IMR-90 (cell line): ENCODE data around the gene GRB10. TPM values are rescaled to one million over a fixed set of nuclear protein-coding genes. Genes with fewer than 3 reads are reported as not detected.

Source experiments
- ATAC-seq: fragments of 200-7000 bp; cut with Tn5 transposase; 2 replicates; pipeline ENCODE4 v1.9.1; 2020; ENCODE audit warnings: low read depth, mild to moderate bottlenecking, moderate library complexity
- BruUV-seq: library from RNA; stranded (reverse); fragments of 400-500 nt; replicated peaks from 2 replicates; lab custom pipeline; 2021; lab: Mats Ljungman, UMichigan
- CTCF ChIA-PET: fragments of 300-600 bp; formaldehyde crosslinking; extraction: SDS; loops from one replicate; lab custom pipeline; 2021; ENCODE audit warnings: antibody characterized with exemption; lab: Yijun Ruan, JAX
- POLR2A ChIA-PET: fragments of 300-600 bp; sonication (Branson Sonifier 250); formaldehyde crosslinking; loops from one replicate; lab custom pipeline; 2022; ENCODE audit warnings: antibody characterized with exemption; ENCODE audit not compliant: unreplicated experiment; lab: Charles Lee
- DNase-seq: peaks from one replicate; pipeline ENCODE4 v3.0.0; 2013
- H2AFZ ChIP-seq: replicated peaks from 2 replicates; pipeline ENCODE3; 2013; ENCODE audit warnings: low read length, mild to moderate bottlenecking; ENCODE audit not compliant: poor library complexity
- H2AK5ac ChIP-seq: 2 replicates; pipeline ENCODE4 v1.6.1; 2013; ENCODE audit warnings: low read depth, low read length, inconsistent platforms
- H2AK9ac ChIP-seq: replicated peaks from 2 replicates; pipeline ENCODE3; 2013; ENCODE audit warnings: mild to moderate bottlenecking, low read depth, low read length, moderate library complexity; ENCODE audit not compliant: poor library complexity
- H2BK120ac ChIP-seq: 2 replicates; pipeline ENCODE4 v1.6.1; 2013; ENCODE audit warnings: low read depth, low read length, inconsistent platforms
- H2BK15ac ChIP-seq: 3 replicates; pipeline ENCODE4 v1.6.1; 2013; ENCODE audit warnings: low read depth, low read length, inconsistent platforms
- H2BK20ac ChIP-seq: 2 replicates; pipeline ENCODE4 v1.6.1; 2013; ENCODE audit warnings: low read depth, mild to moderate bottlenecking, inconsistent platforms, low read length, moderate library complexity
- H2BK5ac ChIP-seq: 2 replicates; pipeline ENCODE4 v1.6.1; 2013; ENCODE audit warnings: mild to moderate bottlenecking, low read depth, low read length, inconsistent platforms; ENCODE audit not compliant: poor library complexity, severe bottlenecking
- H3K14ac ChIP-seq: replicated peaks from 2 replicates; pipeline ENCODE4 v1.6.1; 2013; ENCODE audit warnings: low read depth, low read length, inconsistent platforms
- H3K18ac ChIP-seq: 2 replicates; pipeline ENCODE4 v1.6.1; 2013; ENCODE audit warnings: low read depth, low read length, control low read depth
- H3K23ac ChIP-seq: 2 replicates; pipeline ENCODE4 v1.6.1; 2013; ENCODE audit warnings: low read depth, low read length, inconsistent platforms
- H3K27ac ChIP-seq: 2 replicates; pipeline ENCODE4 v1.5.1; 2013; ENCODE audit warnings: mild to moderate bottlenecking, control low read depth, low read length; ENCODE audit not compliant: insufficient read depth
- H3K27me3 ChIP-seq: 2 replicates; pipeline ENCODE4 v1.6.1; 2013; ENCODE audit warnings: low read length; ENCODE audit not compliant: control insufficient read depth, insufficient read depth
- H3K36me3 ChIP-seq: 2 replicates; pipeline ENCODE4 v1.6.1; 2013; ENCODE audit warnings: low read length, mixed read lengths; ENCODE audit not compliant: control insufficient read depth, insufficient read depth
- H3K4ac ChIP-seq: 2 replicates; pipeline ENCODE4 v1.6.1; 2013; ENCODE audit warnings: low read depth, low read length, inconsistent platforms
- H3K4me1 ChIP-seq: 2 replicates; pipeline ENCODE4 v1.6.1; 2013; ENCODE audit warnings: low read length, mixed read lengths; ENCODE audit not compliant: control insufficient read depth, insufficient read depth
- H3K4me2 ChIP-seq: 2 replicates; pipeline ENCODE4 v1.6.1; 2013; ENCODE audit warnings: low read depth, mild to moderate bottlenecking, control low read depth, low read length, moderate library complexity
- H3K4me3 ChIP-seq: 2 replicates; pipeline ENCODE4 v1.5.1; 2013; ENCODE audit warnings: low read depth, mild to moderate bottlenecking, control low read depth, low read length, moderate library complexity; ENCODE audit not compliant: insufficient read depth
- H3K56ac ChIP-seq: 2 replicates; pipeline ENCODE4 v1.6.1; 2013; ENCODE audit warnings: low read length, inconsistent platforms; ENCODE audit not compliant: insufficient read depth; ENCODE audit errors: extremely low read depth
- H3K79me1 ChIP-seq, 2 experiments: 2 replicates each; pipeline ENCODE4 v1.6.1; 2013; ENCODE audit warnings: low read length in 2 of 2, inconsistent platforms in 1 of 2, low read depth in 1 of 2
- H3K9ac ChIP-seq: 2 replicates; pipeline ENCODE4 v1.6.1; 2013; ENCODE audit warnings: low read depth, low read length, control low read depth
- H3K9me1 ChIP-seq: 2 replicates; pipeline ENCODE4 v1.6.1; 2013; ENCODE audit warnings: low read length, inconsistent platforms; ENCODE audit not compliant: insufficient read depth
- H3K9me3 ChIP-seq: 2 replicates; pipeline ENCODE4 v1.6.1; 2013; ENCODE audit warnings: low read length; ENCODE audit not compliant: control insufficient read depth, insufficient read depth
- H4K20me1 ChIP-seq: 2 replicates; pipeline ENCODE4 v1.6.1; 2013; ENCODE audit warnings: low read length, inconsistent platforms; ENCODE audit not compliant: insufficient read depth
- H4K5ac ChIP-seq: 2 replicates; pipeline ENCODE4 v1.6.1; 2013; ENCODE audit warnings: mild to moderate bottlenecking, low read depth, low read length, control low read depth
- H4K8ac ChIP-seq, 2 experiments: 2 replicates each; pipeline ENCODE4 v1.6.1; 2013; ENCODE audit warnings: low read depth in 2 of 2, low read length in 2 of 2, control low read depth in 1 of 2, inconsistent platforms in 1 of 2
- H4K91ac ChIP-seq: 2 replicates; pipeline ENCODE4 v1.6.1; 2013; ENCODE audit warnings: low read depth, low read length, inconsistent platforms; ENCODE audit not compliant: insufficient read depth
- BHLHE40 ChIP-seq: fragments of 150-350 bp; IDR thresholded peaks from 2 replicates; pipeline ENCODE4 v1.6.1; 2016; ENCODE audit warnings: mild to moderate bottlenecking, low read depth, low read length
- CEBPB ChIP-seq: IDR thresholded peaks from 2 replicates; pipeline ENCODE4 v1.6.1; 2012; ENCODE audit warnings: low read depth, low read length, improper control_type of control experiment
- CHD1 ChIP-seq: IDR thresholded peaks from 2 replicates; pipeline ENCODE4 v1.6.1; 2012; ENCODE audit warnings: low read depth, low read length, improper control_type of control experiment
- CTCF ChIP-seq: conservative IDR thresholded peaks from 2 replicates; pipeline ENCODE4 v1.5.1; 2012; ENCODE audit warnings: mild to moderate bottlenecking, low read depth, low read length, improper control_type of control experiment
- ELK1 ChIP-seq: fragments of 150-350 bp; IDR thresholded peaks from 2 replicates; pipeline ENCODE4 v1.6.1; 2016; ENCODE audit warnings: low read depth, mild to moderate bottlenecking, low read length, moderate library complexity, borderline replicate concordance
- FOS ChIP-seq: fragments of 150-350 bp; IDR thresholded peaks from 2 replicates; pipeline ENCODE4 v1.6.1; 2016; ENCODE audit warnings: low read depth, low read length
- MAFK ChIP-seq: IDR thresholded peaks from 2 replicates; pipeline ENCODE4 v1.6.1; 2012; ENCODE audit warnings: low read depth, low read length, improper control_type of control experiment
- MAZ ChIP-seq: IDR thresholded peaks from 2 replicates; pipeline ENCODE4 v1.6.1; 2012; ENCODE audit warnings: low read depth, mild to moderate bottlenecking, low read length, improper control_type of control experiment, moderate library complexity, borderline replicate concordance
- MXI1 ChIP-seq: IDR thresholded peaks from 2 replicates; pipeline ENCODE4 v1.6.1; 2012; ENCODE audit warnings: low read depth, mild to moderate bottlenecking, low read length, moderate library complexity, borderline replicate concordance
- NFE2L2 ChIP-seq: fragments of 150-350 bp; IDR thresholded peaks from 2 replicates; pipeline ENCODE4 v1.6.1; 2016; ENCODE audit warnings: low read depth, mild to moderate bottlenecking, low read length
- POLR2A ChIP-seq: IDR thresholded peaks from 2 replicates; pipeline ENCODE4 v1.6.1; 2012; ENCODE audit warnings: mild to moderate bottlenecking, low read depth, low read length
- RAD21 ChIP-seq: IDR thresholded peaks from 2 replicates; pipeline ENCODE4 v1.6.1; 2012; ENCODE audit warnings: low read length, improper control_type of control experiment
- RCOR1 ChIP-seq: IDR thresholded peaks from 2 replicates; pipeline ENCODE4 v1.6.1; 2012; ENCODE audit warnings: mild to moderate bottlenecking, low read length, improper control_type of control experiment; ENCODE audit not compliant: insufficient replicate concordance
- RFX5 ChIP-seq: IDR thresholded peaks from 2 replicates; pipeline ENCODE4 v1.8.0; 2012; ENCODE audit warnings: low read depth, mild to moderate bottlenecking, low read length, moderate library complexity
- SMC3 ChIP-seq: fragments of 150-350 bp; IDR thresholded peaks from 2 replicates; pipeline ENCODE4 v1.6.1; 2016; ENCODE audit warnings: low read depth, mild to moderate bottlenecking, antibody characterized with exemption, low read length, moderate library complexity
- USF2 ChIP-seq: fragments of 150-350 bp; IDR thresholded peaks from 2 replicates; pipeline ENCODE4 v1.6.1; 2017; ENCODE audit warnings: mild to moderate bottlenecking, antibody characterized with exemption, low read length, low read depth
- WGBS, 2 experiments: methylation state at CpG; one replicate each; pipeline versions ENCODE4 v1.1.5 to v1.1.7; 2013; ENCODE audit warnings: missing lambda C conversion rate in 2 of 2; ENCODE audit not compliant: insufficient read length in 1 of 2; ENCODE audit errors: extremely low coverage in 2 of 2; 5-methylcytosine and 5-hydroxymethylcytosine counted together
- dilution Hi-C: fragments of 300-500 bp; cut with HindIII; formaldehyde crosslinking; loops from one replicate; pipeline ENCODE4 v1.14.3; 2018; ENCODE audit warnings: low sequenced_read_pairs; ENCODE audit not compliant: unreplicated experiment
- in situ Hi-C: fragments of 300-500 bp; cut with MboI; formaldehyde crosslinking; loops from 3 replicates; pipeline ENCODE4 v1.14.3; 2019; ENCODE audit warnings: low sequenced_read_pairs, inconsistent platforms, mixed read lengths
- intact Hi-C: fragments of 100-400 bp; cut with micrococcal nuclease; formaldehyde crosslinking; loops from 2 replicates; pipeline ENCODE4 v1.10.0; 2022
- polyA plus RNA-seq, 3 experiments: library from polyadenylated mRNA; depleted of rRNA; stranded (reverse); fragments of >200 nt; gene quantifications; 2 replicates each; pipeline ENCODE4 v1.2.3, GENCODE V29; 2012; ENCODE audit warnings: low replicate concordance in 1 of 3
- total RNA-seq: library from RNA; depleted of rRNA; stranded (reverse); fragments of >200 nt; gene quantifications from 2 replicates; pipeline ENCODE4 v1.2.3, GENCODE V29; 2012

Gene GRB10
- total and polyA plus RNA-seq, 2 of the 4 experiments (the other 2 are of a cell fraction) = 6.3 to 15.1 TPM

- Histone ChIP-seq H3K4me3 (no peak overlapping the region), H3K9ac (no peak overlapping the region), H2AK5ac (no peak overlapping the region), H3K9me1 (peaks cover 17% of the 10 kb centered on the region; the same call in 1 of the 2 replicates), H4K8ac (no peak overlapping the region), H3K27ac (no peak overlapping the region), H3K23ac (no peak overlapping the region), H3K79me1 (peaks cover 7 to 16% of the 10 kb centered on the region in 2 experiments; a peak in 3 of 4 replicates), H4K5ac (no peak overlapping the region), H3K9me3 (no peaks in the 10 kb centered on the region), H4K91ac (no peak overlapping the region), H3K4ac (no peak overlapping the region), H2BK20ac (no peak overlapping the region), H2BK15ac (no peak overlapping the region), H3K4me1 (no peaks in the 10 kb centered on the region), H3K4me2 (no peak overlapping the region), H2AK9ac (no peak overlapping the region), H3K14ac (no peak overlapping the region), H3K18ac (no peak overlapping the region), H3K27me3 (no peaks in the 10 kb centered on the region), H2BK120ac (no peak overlapping the region), H4K20me1 (no peaks in the 10 kb centered on the region), H2BK5ac (no peak overlapping the region), H3K36me3 (peaks cover 11% of the 10 kb centered on the region), H3K56ac (no peak overlapping the region), H2AFZ (no peak overlapping the region)
- BruUV-seq = no TSS peak
- TF ChIP-seq RAD21 = no peak
- TF ChIP-seq USF2 = no peak
- TF ChIP-seq RFX5 = no peak
- no peak for TF ChIP-seq SMC3
- no peak for TF ChIP-seq POLR2A
- no peak for TF ChIP-seq FOS
- TF ChIP-seq MXI1 = no peak
- no peak for TF ChIP-seq ELK1
- TF ChIP-seq MAFK = no peak
- no peak for TF ChIP-seq BHLHE40
- TF ChIP-seq MAZ = no peak
- no peak for TF ChIP-seq CTCF
- TF ChIP-seq CHD1 = no peak
- TF ChIP-seq CEBPB = no peak
- TF ChIP-seq NFE2L2 = no peak
- no peak for TF ChIP-seq RCOR1
- in situ Hi-C loops (loop anchor here (25.0 kb wide), 1 partner anchor 225 kb away; the partner anchor contains the start of gene FIGNL1), dilution Hi-C loops (no loop called here), intact Hi-C loops (no loop called here)
- ATAC-seq (peak; percentile 63), DNase-seq (peak; percentile 46)
- ChIA-PET CTCF (interaction anchor here (1.0 kb wide), 1 partner anchor 20 kb away, joined by 3 read pairs; no protein-coding TSS in a partner anchor), POLR2A (no interaction called here)
- WGBS, 2 experiments = 100% methylated on average over 2 of the region's 7 CpGs; no CpG with 5 or more reads in 1 of the 2 experiments
These were observed 95.0 kb downstream of the GRB10 start for GRCh38 chr7:50687575-50688225.
